Body of pancreas (tissue), 4 donors: ENCODE data around the gene NUP214.
"Not testable (repeated sequence)": the region's sequence is repeated elsewhere in the genome, so short reads cannot be mapped to it uniquely, and the experiment has no call there.

Experiments
- POLR2A ChIP-seq, 3 donors: fragments of 450-650 bp; IDR thresholded peaks; one replicate each; pipeline ENCODE4 v1.6.1; 2016; ENCODE audit warnings: antibody characterized with exemption in 3 of 3, mild to moderate bottlenecking in 2 of 3
- TF ChIP-seq, protein P1 (sequence below), 7 experiments: fragments of 450-650 bp in 4 of 7; fragments of 200-600 bp in 3 of 7; sonication (generic) in 3 of 7; IDR thresholded peaks; one replicate each; pipeline ENCODE4 v1.5.1; 2016 to 2019; ENCODE audit warnings: antibody characterized with exemption in 7 of 7

DNA sequence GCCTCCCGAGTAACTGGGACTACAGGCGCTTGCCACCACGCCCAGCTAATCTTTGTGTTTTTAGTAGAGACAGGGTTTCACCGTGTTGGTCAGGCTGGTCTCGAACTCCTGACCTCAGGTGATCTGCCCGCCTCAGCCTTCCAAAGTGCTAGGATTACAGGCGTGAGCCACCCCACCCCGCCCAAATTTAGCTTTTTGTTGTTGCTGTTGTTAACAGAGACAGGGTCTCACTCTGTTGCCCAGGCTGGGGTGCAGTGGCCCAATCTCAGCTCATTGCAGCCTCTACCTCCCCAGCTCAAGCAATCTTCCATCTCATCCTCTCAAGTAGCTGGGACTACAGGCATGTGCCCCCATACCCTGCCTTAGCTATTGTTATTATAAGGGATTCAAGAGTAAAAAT is 25.5 kb upstream of the NUP214 start:
- not testable (repeated sequence) for TF ChIP-seq POLR2A (IDR thresholded peaks at IDR 0.05)
- TF ChIP-seq, protein P1, sequence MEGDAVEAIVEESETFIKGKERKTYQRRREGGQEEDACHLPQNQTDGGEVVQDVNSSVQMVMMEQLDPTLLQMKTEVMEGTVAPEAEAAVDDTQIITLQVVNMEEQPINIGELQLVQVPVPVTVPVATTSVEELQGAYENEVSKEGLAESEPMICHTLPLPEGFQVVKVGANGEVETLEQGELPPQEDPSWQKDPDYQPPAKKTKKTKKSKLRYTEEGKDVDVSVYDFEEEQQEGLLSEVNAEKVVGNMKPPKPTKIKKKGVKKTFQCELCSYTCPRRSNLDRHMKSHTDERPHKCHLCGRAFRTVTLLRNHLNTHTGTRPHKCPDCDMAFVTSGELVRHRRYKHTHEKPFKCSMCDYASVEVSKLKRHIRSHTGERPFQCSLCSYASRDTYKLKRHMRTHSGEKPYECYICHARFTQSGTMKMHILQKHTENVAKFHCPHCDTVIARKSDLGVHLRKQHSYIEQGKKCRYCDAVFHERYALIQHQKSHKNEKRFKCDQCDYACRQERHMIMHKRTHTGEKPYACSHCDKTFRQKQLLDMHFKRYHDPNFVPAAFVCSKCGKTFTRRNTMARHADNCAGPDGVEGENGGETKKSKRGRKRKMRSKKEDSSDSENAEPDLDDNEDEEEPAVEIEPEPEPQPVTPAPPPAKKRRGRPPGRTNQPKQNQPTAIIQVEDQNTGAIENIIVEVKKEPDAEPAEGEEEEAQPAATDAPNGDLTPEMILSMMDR (IDR thresholded peaks at IDR 0.05), result not testable (repeated sequence)
